Measurements from ENCODE around the gene PIGN. TPM values are rescaled to one million over a fixed set of nuclear protein-coding genes. Genes with fewer than 3 reads are reported as not detected.

Gene PIGN
- total RNA-seq, 1 experiment from 2014 or later, result 30.9 TPM

GRCh38 chr18:62061821-62062478 is 124.9 kb downstream of the PIGN start:
- no peak overlapping the region for H3K4me2 ChIP-seq (ENCODE audit: insufficient read depth, insufficient read length, low read length)
- H3K9me3 ChIP-seq (ENCODE audit: control insufficient read depth, low read depth, low read length), result no peaks in the 10 kb centered on the region
- Mint-ChIP-seq H3K27ac (0 out of 7 replicates have a peak overlapping the region, but pooled peaks of 1 of the 3 experiments have one; percentile 40), H3K36me3 (ENCODE audit: insufficient read depth in 1 of 3, low read depth in 3 of 3) (peaks cover 3 to 10% (median 4%) of the 10 kb centered on the region in 3 experiments; a peak in 6 of 7 replicates), H3K9me3 (no peaks in the 10 kb centered on the region; a peak in 1 of 5 replicates), H3K27me3 (ENCODE audit: low read depth) (no peaks in the 10 kb centered on the region), H3K4me1 (no peaks in the 10 kb centered on the region), H3K4me3 (no peak overlapping the region)
- no peak overlapping the region for H4K5ac ChIP-seq (ENCODE audit: insufficient read length, low read depth, low read length)
- no peak overlapping the region for H4K8ac ChIP-seq (replicated peaks; ENCODE audit: insufficient read length, low read depth, low read length)
- no peak overlapping the region for H3K56ac ChIP-seq (ENCODE audit: insufficient read length, low read depth, low read length)
- no peak overlapping the region for H2AFZ ChIP-seq (ENCODE audit: low read length)
- H3K4ac ChIP-seq (ENCODE audit: low read depth, low read length), result no peak overlapping the region
- no peaks in the 10 kb centered on the region for H3K4me1 ChIP-seq (ENCODE audit: insufficient read depth, low read length)
- no peak overlapping the region for H3K9ac ChIP-seq (ENCODE audit: extremely low read depth, insufficient read length, low read length)
- H3K18ac ChIP-seq (ENCODE audit: insufficient read length, low read depth, low read length), result no peak overlapping the region
- H2BK20ac ChIP-seq (ENCODE audit: low read depth, low read length, poor library complexity, severe bottlenecking), result no peak overlapping the region
- no peaks in the 10 kb centered on the region for H3K23me2 ChIP-seq (ENCODE audit: insufficient read length, low read depth, low read length, poor library complexity, severe bottlenecking)
- no peak overlapping the region for H3T11ph ChIP-seq (ENCODE audit: low read length)
- no peak for DNase-seq
- no peaks in the 10 kb centered on the region for H3K79me2 ChIP-seq (ENCODE audit: insufficient read depth, low read length)
- H3K23ac ChIP-seq (ENCODE audit: insufficient read length, low read depth, low read length), result no peak overlapping the region
- no peaks in the 10 kb centered on the region for H3K27me3 ChIP-seq (ENCODE audit: insufficient read depth, low read length)
- no peaks in the 10 kb centered on the region for H4K20me1 ChIP-seq (ENCODE audit: control insufficient read depth, insufficient read depth, insufficient read length)
- H3K79me1 ChIP-seq (ENCODE audit: insufficient read depth, low read depth, low read length, poor library complexity, severe bottlenecking), result no peaks in the 10 kb centered on the region
- H2BK120ac ChIP-seq (ENCODE audit: low read depth, low read length, poor library complexity, severe bottlenecking), result no peak overlapping the region
- H2BK12ac ChIP-seq (ENCODE audit: insufficient read length, low read depth, low read length), result no peak overlapping the region
- no peak overlapping the region for H2AK5ac ChIP-seq (ENCODE audit: insufficient read length, low read length)
- H3K14ac ChIP-seq (ENCODE audit: insufficient read depth, low read length), result no peak overlapping the region
- no CpG with 5 or more reads among the region's 5 CpGs for WGBS (ENCODE audit: extremely low coverage, insufficient read length, low lambda C conversion rate)
- H2BK5ac ChIP-seq (ENCODE audit: insufficient read length, low read length), result no peak overlapping the region
- TF ChIP-seq CTCF (conservative IDR thresholded peaks at IDR 0.05), result no peak
- no peak overlapping the region for H4K91ac ChIP-seq (ENCODE audit: insufficient read length, low read depth, low read length)
- no peak overlapping the region for H3K27ac ChIP-seq (ENCODE audit: insufficient read length, low read depth, low read length)
- no peak overlapping the region for H2BK15ac ChIP-seq (ENCODE audit: low read depth, low read length)

All from H9 (cell line).